H54 (cell line): ENCODE data around the gene VSTM2B.
"Not testable (repeated sequence)": the region's sequence is repeated elsewhere in the genome, so short reads cannot be mapped to it uniquely, and the experiment has no call there.

Source experiments
- DNase-seq: peaks from one replicate; pipeline ENCODE4 v3.0.0; 2011; ENCODE audit warnings: low spot score, mixed read lengths; ENCODE audit not compliant: insufficient read length
- FAIRE-seq: peaks from 3 replicates; lab custom pipeline; 2011; peaks lifted over from hg19 to GRCh38; lab: Jason Lieb, UNC
- POLR2A ChIP-seq: IDR thresholded peaks from 2 replicates; pipeline ENCODE4 v1.6.1; 2011; ENCODE audit warnings: low read depth, mild to moderate bottlenecking, low read length

Gene VSTM2B

GRCh38 chr19:29545866-29546582 lies 20.2 kb downstream of the VSTM2B start:
- DNase-seq (no peak), FAIRE-seq (no peak)
- TF ChIP-seq POLR2A, result no peak

GRCh38 chr19:29546583-29547190 lies 20.9 kb downstream of the VSTM2B start:
- TF ChIP-seq POLR2A, result no peak
- FAIRE-seq (no peak), DNase-seq (no peak)

- no peak for DNase-seq
- FAIRE-seq, result no peak
- TF ChIP-seq POLR2A, result no peak
These were observed 21.7 kb downstream of the VSTM2B start for GRCh38 chr19:29547361-29547960.

- FAIRE-seq (no peak), DNase-seq (no peak)
- TF ChIP-seq POLR2A, result no peak
These were observed 22.2 kb downstream of the VSTM2B start for GRCh38 chr19:29547981-29548380.

- no peak for TF ChIP-seq POLR2A
- DNase-seq (no peak), FAIRE-seq (no peak)
These were observed 22.8 kb downstream of the VSTM2B start for GRCh38 chr19:29548483-29549085.

- FAIRE-seq, result no peak
- DNase-seq, result no peak
- TF ChIP-seq POLR2A, result no peak
These were observed 23.6 kb downstream of the VSTM2B start for GRCh38 chr19:29549105-29550070.

GRCh38 chr19:29550896-29551295 lies 25.1 kb downstream of the VSTM2B start:
- no peak for TF ChIP-seq POLR2A
- no peak for DNase-seq
- no peak for FAIRE-seq

GRCh38 chr19:29551774-29552173 lies 26.0 kb downstream of the VSTM2B start:
- DNase-seq (no peak), FAIRE-seq (no peak)
- no peak for TF ChIP-seq POLR2A

- DNase-seq (no peak), FAIRE-seq (no peak)
- no peak for TF ChIP-seq POLR2A
These were observed 26.9 kb downstream of the VSTM2B start for GRCh38 chr19:29552454-29553280.

- TF ChIP-seq POLR2A, result no peak
- no peak for DNase-seq
- no peak for FAIRE-seq
These were observed 28.4 kb downstream of the VSTM2B start for GRCh38 chr19:29554149-29554548.

- FAIRE-seq, DNase-seq: not testable (repeated sequence)
These were observed 33.3 kb downstream of the VSTM2B start for GRCh38 chr19:29559110-29559509.

GRCh38 chr19:29559743-29560142 lies 33.9 kb downstream of the VSTM2B start:
- TF ChIP-seq POLR2A, result no peak
- no peak for DNase-seq
- no peak for FAIRE-seq
